Upper lobe of left lung (tissue), 4 donors: ENCODE data around the gene LEMD1.

ENCODE experiments used
- EP300 ChIP-seq, 4 donors: sonication (generic); formaldehyde crosslinking; IDR thresholded peaks; one replicate each; pipeline ENCODE4 v1.5.1; 2017; ENCODE audit warnings: antibody characterized with exemption in 4 of 4, control low read depth in 2 of 4
- POLR2A ChIP-seq, 4 donors: fragments of 450-650 bp; IDR thresholded peaks; one replicate each; pipeline ENCODE4 v1.5.1; 2016 to 2017; ENCODE audit warnings: antibody characterized with exemption in 4 of 4, mild to moderate bottlenecking in 2 of 4
- POLR2AphosphoS5 ChIP-seq, 2 donors: sonication (generic); formaldehyde crosslinking; IDR thresholded peaks; one replicate each; pipeline ENCODE4 v1.5.1; 2017; ENCODE audit warnings: antibody characterized with exemption in 2 of 2
- TF ChIP-seq, protein P1 (sequence below), 6 experiments: fragments of 450-650 bp in 4 of 6; fragments of 200-600 bp in 2 of 6; sonication (generic) in 2 of 6; IDR thresholded peaks; one replicate each; pipeline ENCODE4 v1.5.1; 2016 to 2019; ENCODE audit warnings: antibody characterized with exemption in 6 of 6

DNA sequence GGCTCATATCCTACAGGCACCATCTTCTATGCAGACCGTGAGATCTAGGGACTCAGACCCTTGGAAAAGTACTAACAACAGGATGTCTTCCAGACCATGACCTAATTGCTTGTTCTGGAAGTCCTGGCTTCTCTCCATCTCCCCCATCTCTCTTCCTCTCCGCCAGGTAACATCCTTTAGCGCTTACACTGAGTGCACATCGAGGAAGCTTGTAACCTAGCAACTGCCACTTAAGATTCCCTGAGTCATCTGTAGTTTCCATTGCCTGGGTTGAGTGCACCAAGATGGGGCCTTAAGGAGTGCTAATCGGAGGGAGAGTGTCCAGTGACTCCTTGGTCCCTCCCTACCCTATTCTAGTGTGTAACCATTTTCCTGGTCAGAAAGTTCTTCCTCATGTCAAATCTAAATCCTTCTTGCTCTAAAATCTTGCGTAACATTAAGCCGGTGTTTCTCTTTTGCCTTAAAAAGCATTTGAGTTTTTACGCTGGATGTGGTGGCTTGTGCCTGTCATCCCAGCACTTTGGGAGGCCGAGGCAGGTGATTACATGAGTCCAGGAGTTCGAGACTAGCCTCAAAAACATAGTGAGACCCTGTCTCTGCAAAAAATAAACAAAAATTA, 74.8 kb downstream of the LEMD1 start:
- TF ChIP-seq, protein P1, sequence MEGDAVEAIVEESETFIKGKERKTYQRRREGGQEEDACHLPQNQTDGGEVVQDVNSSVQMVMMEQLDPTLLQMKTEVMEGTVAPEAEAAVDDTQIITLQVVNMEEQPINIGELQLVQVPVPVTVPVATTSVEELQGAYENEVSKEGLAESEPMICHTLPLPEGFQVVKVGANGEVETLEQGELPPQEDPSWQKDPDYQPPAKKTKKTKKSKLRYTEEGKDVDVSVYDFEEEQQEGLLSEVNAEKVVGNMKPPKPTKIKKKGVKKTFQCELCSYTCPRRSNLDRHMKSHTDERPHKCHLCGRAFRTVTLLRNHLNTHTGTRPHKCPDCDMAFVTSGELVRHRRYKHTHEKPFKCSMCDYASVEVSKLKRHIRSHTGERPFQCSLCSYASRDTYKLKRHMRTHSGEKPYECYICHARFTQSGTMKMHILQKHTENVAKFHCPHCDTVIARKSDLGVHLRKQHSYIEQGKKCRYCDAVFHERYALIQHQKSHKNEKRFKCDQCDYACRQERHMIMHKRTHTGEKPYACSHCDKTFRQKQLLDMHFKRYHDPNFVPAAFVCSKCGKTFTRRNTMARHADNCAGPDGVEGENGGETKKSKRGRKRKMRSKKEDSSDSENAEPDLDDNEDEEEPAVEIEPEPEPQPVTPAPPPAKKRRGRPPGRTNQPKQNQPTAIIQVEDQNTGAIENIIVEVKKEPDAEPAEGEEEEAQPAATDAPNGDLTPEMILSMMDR (IDR thresholded peaks at IDR 0.05), result no peak
- TF ChIP-seq POLR2AphosphoS5 (IDR thresholded peaks at IDR 0.05) (no peak), EP300 (IDR thresholded peaks at IDR 0.05) (no peak), POLR2A (IDR thresholded peaks at IDR 0.05) (no peak)
